Measurements from ENCODE around the gene PPFIA4. TPM values are rescaled to one million over a fixed set of nuclear protein-coding genes. Genes with fewer than 3 reads are reported as not detected.

Gene PPFIA4
- total RNA-seq, 1 donor from 2014 or later, result 1.3 TPM

DNA sequence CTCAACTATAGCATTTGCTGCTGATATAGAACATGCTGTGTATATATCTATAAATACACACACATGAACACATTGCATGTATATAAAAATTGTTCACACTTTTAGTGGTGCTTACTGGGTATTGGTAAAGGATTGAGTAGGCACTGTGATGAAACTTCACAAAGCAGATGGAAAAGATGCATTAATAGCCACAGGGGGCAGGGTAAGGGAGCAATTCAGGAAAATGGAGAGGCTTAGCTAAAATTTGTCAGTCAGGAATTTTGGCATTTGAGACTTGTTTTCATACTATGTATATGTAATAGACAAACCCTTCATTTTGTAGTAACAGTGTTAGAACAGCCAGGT lies 633 bp upstream of the PPFIA4 start:
- ATAC-seq, result no peak
- H3K27ac ChIP-seq, result peak overlapping the region; percentile 63
- intact Hi-C loops (cut with DNase I), result no loop called here
- no peaks in the 10 kb centered on the region for H3K9me3 ChIP-seq
- peaks cover 32% of the 10 kb centered on the region for H3K36me3 ChIP-seq
- DNase-seq, result no peak
- peaks cover 8% of the 10 kb centered on the region for H3K4me1 ChIP-seq
- H3K27me3 ChIP-seq, result no peaks in the 10 kb centered on the region
- TF ChIP-seq, protein P1, sequence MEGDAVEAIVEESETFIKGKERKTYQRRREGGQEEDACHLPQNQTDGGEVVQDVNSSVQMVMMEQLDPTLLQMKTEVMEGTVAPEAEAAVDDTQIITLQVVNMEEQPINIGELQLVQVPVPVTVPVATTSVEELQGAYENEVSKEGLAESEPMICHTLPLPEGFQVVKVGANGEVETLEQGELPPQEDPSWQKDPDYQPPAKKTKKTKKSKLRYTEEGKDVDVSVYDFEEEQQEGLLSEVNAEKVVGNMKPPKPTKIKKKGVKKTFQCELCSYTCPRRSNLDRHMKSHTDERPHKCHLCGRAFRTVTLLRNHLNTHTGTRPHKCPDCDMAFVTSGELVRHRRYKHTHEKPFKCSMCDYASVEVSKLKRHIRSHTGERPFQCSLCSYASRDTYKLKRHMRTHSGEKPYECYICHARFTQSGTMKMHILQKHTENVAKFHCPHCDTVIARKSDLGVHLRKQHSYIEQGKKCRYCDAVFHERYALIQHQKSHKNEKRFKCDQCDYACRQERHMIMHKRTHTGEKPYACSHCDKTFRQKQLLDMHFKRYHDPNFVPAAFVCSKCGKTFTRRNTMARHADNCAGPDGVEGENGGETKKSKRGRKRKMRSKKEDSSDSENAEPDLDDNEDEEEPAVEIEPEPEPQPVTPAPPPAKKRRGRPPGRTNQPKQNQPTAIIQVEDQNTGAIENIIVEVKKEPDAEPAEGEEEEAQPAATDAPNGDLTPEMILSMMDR (IDR thresholded peaks at IDR 0.05), result no peak
- peak overlapping the region; percentile 61 for H3K4me3 ChIP-seq

DNA sequence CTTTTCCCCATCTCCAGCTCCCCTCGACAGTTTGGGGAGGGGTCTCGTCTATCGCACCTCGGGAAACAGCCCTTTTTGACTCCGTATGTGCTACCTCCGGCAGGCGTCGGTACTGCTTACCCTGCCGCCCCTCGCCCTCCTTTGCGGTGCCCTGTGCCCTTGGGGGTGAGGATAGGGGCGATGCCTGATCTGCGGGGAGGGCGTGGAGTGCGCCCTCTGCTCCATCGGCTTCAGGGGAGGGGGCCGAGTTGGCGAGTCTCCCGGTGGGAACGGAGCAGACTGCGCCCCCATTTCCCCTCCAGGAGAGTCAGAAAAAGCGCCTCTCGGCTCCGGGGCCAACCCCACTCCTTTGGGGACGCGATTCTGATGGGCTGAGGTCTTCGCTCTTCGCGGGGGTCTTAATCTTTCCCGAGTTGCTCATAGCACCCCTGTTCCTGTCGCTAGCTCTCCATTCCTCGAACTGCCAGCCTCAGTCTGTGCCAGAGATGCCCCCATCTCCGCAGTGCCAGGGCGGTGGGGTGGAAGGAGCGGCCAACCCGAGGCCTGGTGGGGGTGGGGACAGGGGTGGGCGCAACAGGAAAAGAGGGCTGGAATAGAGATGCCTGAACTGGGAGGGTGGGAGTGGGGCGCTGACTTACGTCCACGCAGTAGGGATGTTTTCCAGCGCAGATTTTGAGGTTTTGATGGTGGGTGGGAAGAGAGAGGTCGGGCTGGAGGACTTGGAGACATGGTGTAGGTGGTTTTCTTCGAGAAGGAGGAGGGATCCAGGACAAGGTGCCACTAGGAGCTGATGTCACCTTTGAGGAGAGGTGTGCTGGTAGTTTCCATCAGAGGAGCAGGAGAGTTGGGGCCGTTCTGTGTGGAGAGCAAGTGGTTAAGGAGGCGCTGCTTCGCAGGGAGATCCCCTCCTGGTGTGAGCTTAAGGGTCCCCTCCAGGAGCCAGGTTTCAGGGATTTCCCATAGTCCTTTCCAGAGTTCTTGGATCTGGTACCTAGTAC lies 674 bp downstream of the PPFIA4 start:
- DNase-seq, result no peak
- peak; percentile 10 for ATAC-seq
- Histone ChIP-seq H3K27me3 (no peaks in the 10 kb centered on the region), H3K27ac (no peak overlapping the region), H3K4me3 (peak overlapping the region; percentile 61), H3K36me3 (peaks cover 19% of the 10 kb centered on the region), H3K4me1 (peaks cover 8% of the 10 kb centered on the region), H3K9me3 (no peaks in the 10 kb centered on the region)
- TF ChIP-seq, protein P1 (IDR thresholded peaks at IDR 0.05), result no peak
- intact Hi-C loops (cut with DNase I), result no loop called here

DNA sequence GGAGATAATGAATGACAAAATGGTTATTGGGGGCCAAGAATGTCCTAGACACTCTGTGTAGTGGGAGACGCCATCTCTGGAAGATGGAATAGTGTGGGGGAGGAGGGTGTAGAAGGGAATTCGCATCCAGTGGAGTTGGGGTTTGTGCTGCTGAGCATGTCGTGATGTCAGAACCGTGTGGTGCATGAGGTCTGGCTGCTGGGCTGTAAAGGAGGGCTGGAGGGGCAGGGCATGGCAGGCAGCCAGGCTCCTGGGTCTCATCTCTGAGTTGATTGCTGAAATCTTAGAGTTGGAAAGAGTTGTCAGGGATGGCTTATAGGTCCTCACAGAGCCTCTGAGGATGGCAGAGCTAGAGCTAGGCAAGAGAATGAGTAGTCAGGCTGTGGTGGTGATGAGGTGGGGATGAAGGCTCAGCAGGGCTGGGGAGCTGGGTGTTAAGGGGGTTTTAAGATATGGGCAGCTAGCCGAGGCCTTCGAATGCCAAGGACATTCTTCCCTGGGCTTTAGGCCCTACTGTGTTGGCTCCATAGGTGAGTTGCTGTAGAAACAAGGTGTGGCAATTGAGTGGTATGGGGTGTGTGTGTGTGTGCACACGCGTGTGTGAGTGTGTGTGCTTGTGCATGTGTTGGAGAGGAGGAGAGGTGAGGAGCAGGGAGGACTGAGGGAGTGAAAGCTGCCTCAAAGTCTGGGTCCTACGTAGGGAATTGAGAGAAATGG lies 1.9 kb downstream of the PPFIA4 start:
- Histone ChIP-seq H3K4me3 (no peak overlapping the region), H3K4me1 (peaks cover 8% of the 10 kb centered on the region), H3K36me3 (peaks cover 11% of the 10 kb centered on the region), H3K27me3 (no peaks in the 10 kb centered on the region), H3K27ac (no peak overlapping the region), H3K9me3 (no peaks in the 10 kb centered on the region)
- TF ChIP-seq, protein P1 (IDR thresholded peaks at IDR 0.05), result no peak
- no peak for ATAC-seq
- DNase-seq, result no peak
- intact Hi-C loops (cut with DNase I), result no loop called here

DNA sequence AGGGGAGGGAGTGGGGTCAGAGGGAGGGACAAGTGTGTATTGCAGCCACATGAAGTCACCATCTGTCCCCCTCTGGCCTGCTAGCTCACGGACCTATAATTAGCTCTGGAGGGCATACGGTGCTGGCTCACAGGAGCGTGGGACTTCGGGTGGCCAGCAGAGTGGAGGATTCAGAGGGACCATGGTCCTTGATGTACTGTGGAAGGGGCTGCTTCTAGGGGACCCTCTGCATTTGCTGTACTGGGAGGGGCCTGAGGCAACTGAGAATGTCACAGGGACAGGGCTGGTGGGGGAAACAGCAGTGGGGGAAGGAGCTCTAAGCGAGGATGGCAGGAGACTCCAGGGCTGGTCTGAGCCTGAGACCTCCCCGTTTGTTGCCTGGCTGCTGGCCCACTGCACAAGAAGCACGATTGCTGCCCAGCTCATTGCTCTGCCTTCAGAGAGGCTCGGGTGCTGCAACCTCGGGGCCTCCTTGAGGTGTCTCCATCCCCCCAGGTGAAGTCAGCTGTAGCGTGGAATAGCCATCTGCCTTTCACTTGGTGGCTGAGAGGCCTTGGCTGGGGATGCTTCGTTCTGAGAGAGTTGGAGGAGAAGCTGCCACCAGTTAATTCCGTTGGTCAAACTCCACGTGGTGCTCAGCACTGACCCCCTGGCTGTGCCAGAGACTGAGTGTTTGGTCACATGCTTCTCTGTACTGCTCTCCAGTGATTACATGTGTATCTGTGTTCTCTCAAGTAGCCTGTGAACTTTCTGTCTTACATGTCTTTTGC lies 2.7 kb downstream of the PPFIA4 start:
- H3K27me3 ChIP-seq, result no peaks in the 10 kb centered on the region
- TF ChIP-seq, protein P1 (IDR thresholded peaks at IDR 0.05), result no peak
- no peak overlapping the region for H3K4me3 ChIP-seq
- peaks cover 3% of the 10 kb centered on the region for H3K36me3 ChIP-seq
- peaks cover 8% of the 10 kb centered on the region for H3K4me1 ChIP-seq
- intact Hi-C loops (cut with DNase I), result no loop called here
- DNase-seq, result no peak
- ATAC-seq, result no peak
- H3K9me3 ChIP-seq, result no peaks in the 10 kb centered on the region
- no peak overlapping the region for H3K27ac ChIP-seq

DNA sequence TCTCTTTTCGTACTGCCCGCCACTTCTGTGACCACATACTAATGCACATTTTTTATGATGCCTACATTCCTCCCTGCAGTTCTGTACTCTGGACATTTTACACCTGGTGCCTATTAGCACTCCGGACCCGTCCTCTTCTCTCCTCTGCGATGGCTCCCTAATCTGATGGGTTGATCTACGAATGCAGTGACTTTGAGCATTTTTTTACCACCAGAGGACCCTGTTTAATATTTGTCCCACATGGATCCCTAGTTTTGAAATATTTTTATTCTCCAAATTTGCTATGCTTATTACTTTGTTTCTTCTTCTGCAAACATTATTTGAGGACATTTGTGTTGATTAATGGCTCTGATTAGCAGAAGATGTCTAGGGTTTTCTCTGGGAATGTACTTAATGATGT lies 5.2 kb downstream of the PPFIA4 start:
- intact Hi-C loops (cut with DNase I), result no loop called here
- TF ChIP-seq, protein P1 (IDR thresholded peaks at IDR 0.05), result no peak
- Histone ChIP-seq H3K27ac (no peak overlapping the region), H3K4me1 (peaks cover 8% of the 10 kb centered on the region), H3K36me3 (no peaks in the 10 kb centered on the region), H3K9me3 (no peaks in the 10 kb centered on the region), H3K4me3 (no peak overlapping the region), H3K27me3 (no peaks in the 10 kb centered on the region)
- ATAC-seq (no peak), DNase-seq (no peak)

Measured in upper lobe of right lung (tissue), 1 donor.